ENCODE data around the gene TMEM54.

GRCh38 chr1:32920833-32921232, 19.6 kb upstream of the TMEM54 start:
- TF ChIP-seq CTCF (IDR thresholded peaks at IDR 0.05; ENCODE audit: low read depth, low read length), result no peak
- no peak for TF ChIP-seq POLR2A (IDR thresholded peaks at IDR 0.05; ENCODE audit: extremely low read depth, insufficient read length)

Measured in NB4 (cell line).